NCI-H2081 (cell line): Measurements from ENCODE around the gene AGAP1.

Experiments used
- DNase-seq, 2 experiments: peaks; one replicate each; lab custom pipeline; 2025; lab: John Stamatoyannopoulos, UW

Gene AGAP1

GRCh38 chr2:236001166-236001828 is 507.5 kb downstream of the AGAP1 start:
- DNase-seq: no peak

DNA sequence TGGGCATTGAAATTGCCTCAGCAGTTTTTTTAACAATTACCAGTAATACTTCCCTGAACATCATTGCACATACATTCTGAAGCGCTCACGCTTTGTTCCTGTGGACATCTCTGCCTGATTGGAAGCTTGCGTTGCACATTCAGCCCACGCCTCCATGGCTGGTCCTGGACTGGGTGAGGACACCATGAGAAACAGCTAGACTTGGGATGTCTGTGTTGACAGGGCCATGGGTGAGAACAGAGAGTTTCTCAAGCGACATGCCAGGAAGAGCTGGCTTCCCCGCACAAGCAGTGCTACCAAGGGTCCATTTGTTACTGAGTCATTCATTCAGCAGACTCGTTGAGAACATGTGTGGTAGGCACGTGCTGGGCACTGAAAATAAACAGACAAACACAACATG is 508.0 kb downstream of the AGAP1 start:
- DNase-seq: no peak

- DNase-seq: no peak
Measured at GRCh38 chr2:236008006-236008405, 514.2 kb downstream of the AGAP1 start.

DNA sequence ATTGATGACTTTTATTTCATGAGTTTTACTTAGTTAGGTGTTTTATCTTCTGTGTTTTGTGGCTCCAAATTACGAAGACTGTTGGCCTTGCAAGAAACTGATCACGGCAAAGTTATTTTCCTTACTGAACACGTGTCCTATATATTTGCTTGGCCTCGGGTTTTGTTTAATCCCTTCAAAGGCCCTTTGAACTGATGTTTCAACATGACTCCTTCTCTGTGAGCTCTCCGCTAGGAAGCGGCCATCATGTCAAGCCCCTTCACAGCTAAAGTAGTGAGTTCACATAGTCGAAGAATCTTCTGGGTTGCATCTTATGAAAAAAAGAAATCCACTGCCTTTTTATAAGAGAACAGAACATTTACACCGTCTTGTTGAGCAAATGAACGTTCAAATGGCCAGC is 515.0 kb downstream of the AGAP1 start:
- DNase-seq: no peak

- DNase-seq: no peak
Measured at GRCh38 chr2:236010920-236011685, 517.3 kb downstream of the AGAP1 start.

GRCh38 chr2:236012155-236012554 is 518.3 kb downstream of the AGAP1 start:
- no peak for DNase-seq

DNA sequence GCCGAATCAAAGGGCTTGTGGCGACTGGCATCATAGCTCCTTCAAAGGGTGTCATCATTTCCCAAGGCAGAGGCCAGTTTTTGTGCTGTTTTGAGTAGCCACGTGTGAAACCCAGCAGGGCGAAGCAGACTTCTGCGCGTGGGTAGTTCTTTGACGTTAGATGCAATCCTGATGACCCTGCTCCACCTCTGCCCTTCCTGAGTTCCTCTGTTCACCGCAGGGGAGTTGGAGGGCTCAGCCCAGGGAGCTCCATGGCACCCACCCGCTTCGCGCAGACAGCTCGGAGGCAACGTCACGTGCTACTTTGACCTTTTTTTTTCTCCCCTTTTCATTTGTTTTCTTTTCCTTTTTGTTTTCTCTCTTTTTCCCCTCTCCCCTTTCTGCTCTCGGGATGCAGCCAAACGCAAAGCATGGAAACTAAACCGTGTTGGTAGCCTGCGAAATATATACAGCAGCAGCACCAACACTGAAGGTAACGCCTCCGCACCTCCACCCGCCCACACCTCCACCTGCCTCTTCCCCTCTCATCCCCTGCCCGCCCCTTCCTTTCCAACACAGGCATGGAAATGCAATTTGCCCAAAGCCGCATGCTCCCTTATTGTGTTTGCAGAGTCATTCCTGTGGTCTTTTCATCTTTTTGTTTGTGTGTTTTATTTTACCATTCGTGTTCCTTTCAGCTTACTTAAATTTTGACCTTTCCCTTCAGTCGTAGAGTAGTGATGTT is 520.7 kb downstream of the AGAP1 start:
- peak; percentile 7 to 10 for DNase-seq

DNA sequence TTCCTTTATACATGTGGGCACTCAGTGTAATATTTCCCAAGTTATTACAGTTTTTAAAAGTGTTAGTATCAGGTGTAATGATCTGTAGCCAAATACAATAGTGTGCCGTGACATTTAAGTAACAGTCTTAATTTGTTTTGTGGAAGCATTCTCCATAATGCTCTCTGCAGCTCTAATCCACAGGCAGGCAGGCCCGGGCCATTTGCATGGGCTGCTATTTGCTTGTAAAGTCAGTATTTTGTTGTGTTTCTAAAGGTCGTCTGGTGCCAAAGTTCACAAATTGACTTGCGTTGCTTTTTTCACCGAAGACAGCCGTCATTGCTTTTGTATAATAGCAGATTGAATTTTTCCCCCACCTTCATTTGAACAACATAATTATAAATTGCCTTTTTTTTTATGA is 521.3 kb downstream of the AGAP1 start:
- no peak for DNase-seq

GRCh38 chr2:236016496-236016895 is 522.7 kb downstream of the AGAP1 start:
- no peak for DNase-seq

DNA sequence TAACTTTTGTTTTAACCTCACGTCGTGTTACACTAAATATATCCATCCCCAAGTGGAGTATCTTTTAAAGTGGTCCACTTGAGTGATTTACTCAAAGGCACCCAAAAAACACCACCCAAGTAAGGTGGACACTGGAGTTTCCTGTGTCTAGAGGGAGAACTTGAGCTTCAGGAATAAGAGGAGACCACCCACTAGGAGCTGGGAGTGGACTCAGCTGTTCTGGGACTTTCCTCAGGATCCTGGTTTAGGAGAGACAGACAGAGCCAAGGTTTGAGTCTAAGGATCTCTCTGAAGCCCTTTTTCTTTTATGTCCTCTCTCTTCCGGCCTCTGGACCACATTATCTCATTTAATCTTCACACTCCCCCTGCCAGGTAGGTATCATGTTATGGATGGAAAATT is 523.6 kb downstream of the AGAP1 start:
- no peak for DNase-seq

- DNase-seq: no peak
Measured at GRCh38 chr2:236019434-236019833, 525.6 kb downstream of the AGAP1 start.

DNA sequence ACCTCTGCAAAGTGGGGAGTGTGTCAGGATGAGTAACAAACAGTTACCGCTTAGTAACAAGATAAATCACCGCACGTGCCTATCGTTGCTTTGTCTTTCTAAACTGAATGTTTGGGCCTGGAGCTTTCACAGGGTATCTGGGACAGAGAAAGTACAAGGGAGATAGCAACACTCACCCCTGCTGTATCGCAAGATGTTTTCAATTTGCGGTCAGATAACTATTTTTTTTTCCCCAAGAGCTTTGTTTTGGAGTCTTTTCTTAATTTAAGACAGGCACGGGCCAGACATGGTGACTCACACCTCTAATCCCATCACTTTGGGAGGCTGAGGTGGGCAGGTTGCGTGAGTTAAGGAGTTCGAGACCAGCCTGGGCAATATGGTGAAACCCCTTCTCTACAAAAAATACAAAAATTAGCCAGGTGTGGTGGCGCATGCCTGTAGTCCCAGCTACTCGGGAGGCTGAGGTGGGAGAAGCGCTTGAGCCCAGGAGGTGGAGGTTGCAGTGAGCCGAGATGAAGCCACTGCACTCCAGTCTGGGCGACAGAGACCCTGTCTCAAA is 527.7 kb downstream of the AGAP1 start:
- no peak for DNase-seq

GRCh38 chr2:236022128-236022527 is 528.3 kb downstream of the AGAP1 start:
- no peak for DNase-seq

DNA sequence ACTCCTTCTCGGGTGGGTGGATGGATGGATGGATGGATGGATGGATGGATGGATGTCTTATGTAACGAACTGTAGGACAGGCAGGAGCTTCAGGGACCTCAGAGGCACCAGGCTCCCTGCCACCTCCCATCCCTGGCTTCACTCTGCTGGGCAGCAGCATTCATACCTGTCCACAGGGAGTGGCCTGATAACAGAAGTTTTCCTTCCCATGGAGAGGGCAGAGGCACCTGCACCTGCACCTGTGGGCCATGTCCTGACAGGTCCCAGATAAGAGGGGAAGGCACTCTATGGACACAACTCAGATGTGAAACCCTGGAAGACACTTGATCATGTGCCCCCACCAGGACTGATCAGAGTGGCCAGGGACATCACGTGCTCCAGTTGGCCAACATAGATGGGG is 532.0 kb downstream of the AGAP1 start:
- DNase-seq: no peak

DNA sequence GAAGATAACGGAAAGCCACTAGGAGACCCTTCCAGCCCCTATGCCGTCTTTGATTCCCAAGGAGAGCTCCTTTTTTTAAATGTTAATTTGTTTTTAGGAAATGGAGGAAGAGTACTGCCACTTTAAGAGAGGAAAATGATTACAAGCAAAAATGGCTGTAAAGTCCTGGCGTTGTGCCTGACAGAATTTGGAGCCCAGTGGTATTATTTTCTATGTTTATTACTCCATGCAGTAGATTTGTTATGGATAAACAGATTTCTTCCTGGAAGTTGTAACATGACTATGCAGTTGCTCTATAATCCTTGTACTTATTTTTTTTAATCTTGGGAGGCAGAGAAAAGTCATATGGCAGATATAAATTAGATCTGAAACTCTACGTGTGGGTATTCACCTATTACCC is 533.0 kb downstream of the AGAP1 start:
- no peak for DNase-seq

DNA sequence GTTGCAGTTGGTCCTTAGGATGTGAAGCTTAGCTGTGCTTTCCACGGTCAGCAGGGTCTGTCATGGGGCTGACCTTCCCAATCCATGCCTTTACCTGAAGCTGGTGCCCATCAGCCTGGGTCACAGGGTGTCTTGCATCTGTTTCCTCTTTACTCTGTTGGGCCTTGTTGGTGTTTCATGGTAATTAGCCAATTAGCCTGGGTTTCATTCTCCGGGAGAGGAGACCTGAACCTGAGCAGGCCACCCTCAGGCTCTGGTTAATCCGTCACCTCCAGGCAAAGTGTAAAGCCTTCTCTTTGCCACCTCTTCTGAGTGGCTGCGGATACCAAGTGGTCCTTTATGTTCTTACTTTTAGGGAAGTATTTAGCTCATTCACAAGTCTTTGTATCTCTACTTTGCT is 534.2 kb downstream of the AGAP1 start:
- DNase-seq: no peak

GRCh38 chr2:236033462-236033861 is 539.6 kb downstream of the AGAP1 start:
- DNase-seq: no peak

- DNase-seq: no peak
Measured at GRCh38 chr2:236034974-236035373, 541.1 kb downstream of the AGAP1 start.

GRCh38 chr2:236036045-236036444 is 542.2 kb downstream of the AGAP1 start:
- DNase-seq: peak in 1 of 2 experiments; percentile 12

DNA sequence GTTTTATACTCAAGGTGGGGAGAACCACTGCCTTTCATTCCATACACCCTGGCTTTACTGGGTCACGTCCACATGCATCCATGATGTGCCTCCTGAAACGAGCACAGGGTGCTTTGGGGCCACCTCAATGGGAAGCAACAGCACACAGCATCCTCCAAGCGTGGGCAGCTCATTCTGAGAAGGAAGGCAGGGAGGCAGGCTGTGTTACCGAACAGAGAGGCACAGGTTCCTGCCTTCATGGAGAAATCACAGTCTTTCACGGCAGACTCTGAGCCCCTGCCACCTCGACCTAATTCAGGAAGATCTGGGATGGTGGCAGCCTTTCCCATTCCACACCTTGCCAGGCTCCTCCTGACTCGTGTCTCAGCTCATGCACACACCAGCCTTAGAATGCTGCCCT is 544.3 kb downstream of the AGAP1 start:
- DNase-seq: no peak

GRCh38 chr2:236040600-236041328 is 546.9 kb downstream of the AGAP1 start:
- no peak for DNase-seq

- DNase-seq: no peak
Measured at GRCh38 chr2:236041616-236042015, 547.8 kb downstream of the AGAP1 start.
